ENCODE measurements around the gene ZNF692. TPM values are rescaled to one million over a fixed set of nuclear protein-coding genes. Genes with fewer than 3 reads are reported as not detected.

ZNF692 gene
- total RNA-seq, 1 donor from 2014 or later: 37.8 TPM

GRCh38 chr1:248822148-248823032 is 36.5 kb downstream of the ZNF692 start:
- Mint-ChIP-seq H3K4me1 (peaks cover 28% of the 10 kb centered on the region), H3K9me3 (no peaks in the 10 kb centered on the region), H3K27ac (no peak overlapping the region), H3K27me3 (ENCODE audit: insufficient read depth, low read depth) (peaks cover 3% of the 10 kb centered on the region), H3K36me3 (peaks cover 6% of the 10 kb centered on the region), H3K4me3 (no peak overlapping the region)
- Histone ChIP-seq H3K4me2 (no peak overlapping the region), H4K20me1 (ENCODE audit: low read depth) (peaks cover 15% of the 10 kb centered on the region), H3K9ac (no peak overlapping the region), H3K4me3 (no peak overlapping the region), H3K36me3 (no peaks in the 10 kb centered on the region), H2AFZ (replicated peaks) (no peak overlapping the region), H3K27ac (no peak overlapping the region), H3K4me1 (peaks cover 14% of the 10 kb centered on the region), H3K27me3 (no peaks in the 10 kb centered on the region), H3K9me3 (ENCODE audit: low read depth) (no peaks in the 10 kb centered on the region), H3K79me2 (ENCODE audit: low read depth) (peaks cover 71% of the 10 kb centered on the region), H3F3A (ENCODE audit: low read depth) (peaks cover 7% of the 10 kb centered on the region)
- TF ChIP-seq EZH2 (IDR thresholded peaks at IDR 0.05): no peak
- no peak for TF ChIP-seq EZH2phosphoT487 (IDR thresholded peaks at IDR 0.05)
- no peak for TF ChIP-seq CTCF (IDR thresholded peaks at IDR 0.05)
- no peak for DNase-seq (ENCODE audit: low spot score)

GRCh38 chr1:248821641-248822040 is 37.2 kb downstream of the ZNF692 start:
- Histone ChIP-seq H3F3A (ENCODE audit: low read depth) (peaks cover 5% of the 10 kb centered on the region), H4K20me1 (ENCODE audit: low read depth) (peaks cover 15% of the 10 kb centered on the region), H3K9me3 (ENCODE audit: low read depth) (no peaks in the 10 kb centered on the region), H3K4me3 (no peak overlapping the region), H3K4me1 (peaks cover 9% of the 10 kb centered on the region), H3K27me3 (no peaks in the 10 kb centered on the region), H3K36me3 (no peaks in the 10 kb centered on the region), H3K27ac (no peak overlapping the region), H2AFZ (replicated peaks) (no peak overlapping the region), H3K9ac (no peak overlapping the region), H3K79me2 (ENCODE audit: low read depth) (peaks cover 71% of the 10 kb centered on the region), H3K4me2 (no peak overlapping the region)
- Mint-ChIP-seq H3K4me1 (peaks cover 23% of the 10 kb centered on the region), H3K9me3 (no peaks in the 10 kb centered on the region), H3K4me3 (no peak overlapping the region), H3K36me3 (peaks cover 8% of the 10 kb centered on the region), H3K27me3 (ENCODE audit: insufficient read depth, low read depth) (peaks cover 3% of the 10 kb centered on the region), H3K27ac (no peak overlapping the region)
- no peak for DNase-seq (ENCODE audit: low spot score)
- TF ChIP-seq EZH2 (IDR thresholded peaks at IDR 0.05) (no peak), CTCF (IDR thresholded peaks at IDR 0.05) (no peak), EZH2phosphoT487 (IDR thresholded peaks at IDR 0.05) (no peak)

- Mint-ChIP-seq H3K4me1 (peaks cover 21% of the 10 kb centered on the region), H3K27me3 (ENCODE audit: insufficient read depth, low read depth) (peaks cover 3% of the 10 kb centered on the region), H3K4me3 (no peak overlapping the region), H3K27ac (no peak overlapping the region), H3K36me3 (peaks cover 10% of the 10 kb centered on the region), H3K9me3 (no peaks in the 10 kb centered on the region)
- peaks cover 71% of the 10 kb centered on the region for H3K79me2 ChIP-seq (ENCODE audit: low read depth)
- H3K9ac ChIP-seq: no peak overlapping the region
- no peaks in the 10 kb centered on the region for H3K27me3 ChIP-seq
- no peak overlapping the region for H3K4me2 ChIP-seq
- no peaks in the 10 kb centered on the region for H3F3A ChIP-seq (ENCODE audit: low read depth)
- no peaks in the 10 kb centered on the region for H3K9me3 ChIP-seq (ENCODE audit: low read depth)
- H3K4me3 ChIP-seq: no peak overlapping the region
- no peak overlapping the region for H3K27ac ChIP-seq
- no peak for DNase-seq (ENCODE audit: low spot score)
- TF ChIP-seq CTCF (IDR thresholded peaks at IDR 0.05) (no peak), EZH2 (IDR thresholded peaks at IDR 0.05) (no peak), EZH2phosphoT487 (IDR thresholded peaks at IDR 0.05) (no peak)
- peaks cover 15% of the 10 kb centered on the region for H4K20me1 ChIP-seq (ENCODE audit: low read depth)
- H2AFZ ChIP-seq (replicated peaks): no peak overlapping the region
- no peaks in the 10 kb centered on the region for H3K36me3 ChIP-seq
- H3K4me1 ChIP-seq: peaks cover 9% of the 10 kb centered on the region
Measured at GRCh38 chr1:248821101-248821500, 37.8 kb downstream of the ZNF692 start.

All from neural progenitor cell (in vitro differentiated cells).